Thyroid gland (tissue), 4 donors: Measurements from ENCODE around the gene GNAQ.

Experiments used
- POLR2A ChIP-seq, 2 donors: fragments of 450-650 bp; IDR thresholded peaks; one replicate each; pipeline ENCODE4 v1.6.1; 2017; ENCODE audit warnings: antibody characterized with exemption in 2 of 2, mild to moderate bottlenecking in 2 of 2, moderate library complexity in 1 of 2
- TF ChIP-seq, protein P1 (sequence below), 6 experiments: fragments of 200-600 bp in 3 of 6; fragments of 450-650 bp in 3 of 6; sonication (generic) in 3 of 6; IDR thresholded peaks; one replicate each; pipeline ENCODE4 v1.5.1; 2016 to 2019; ENCODE audit warnings: antibody characterized with exemption in 6 of 6, mild to moderate bottlenecking in 2 of 6, inconsistent platforms in 1 of 6, moderate library complexity in 1 of 6

DNA sequence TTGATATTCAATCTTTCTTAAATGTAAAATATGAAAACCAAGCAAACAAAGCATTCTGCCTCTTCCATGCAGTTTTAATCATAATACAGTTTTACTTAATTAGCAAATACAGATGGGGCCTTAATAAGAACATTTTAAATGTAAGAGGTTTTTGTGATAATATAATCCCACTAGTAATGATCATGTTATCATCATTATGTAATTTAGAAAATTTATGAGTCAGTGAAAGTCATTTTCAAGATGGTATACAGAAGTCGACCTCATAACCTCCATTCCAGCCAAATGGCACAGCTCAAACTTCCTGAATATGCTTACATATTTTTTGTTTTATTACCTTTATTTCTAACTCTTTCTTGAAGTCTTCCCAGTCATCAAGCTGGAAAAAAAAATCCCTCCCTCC, 281.3 kb downstream of the GNAQ start:
- TF ChIP-seq, protein P1, sequence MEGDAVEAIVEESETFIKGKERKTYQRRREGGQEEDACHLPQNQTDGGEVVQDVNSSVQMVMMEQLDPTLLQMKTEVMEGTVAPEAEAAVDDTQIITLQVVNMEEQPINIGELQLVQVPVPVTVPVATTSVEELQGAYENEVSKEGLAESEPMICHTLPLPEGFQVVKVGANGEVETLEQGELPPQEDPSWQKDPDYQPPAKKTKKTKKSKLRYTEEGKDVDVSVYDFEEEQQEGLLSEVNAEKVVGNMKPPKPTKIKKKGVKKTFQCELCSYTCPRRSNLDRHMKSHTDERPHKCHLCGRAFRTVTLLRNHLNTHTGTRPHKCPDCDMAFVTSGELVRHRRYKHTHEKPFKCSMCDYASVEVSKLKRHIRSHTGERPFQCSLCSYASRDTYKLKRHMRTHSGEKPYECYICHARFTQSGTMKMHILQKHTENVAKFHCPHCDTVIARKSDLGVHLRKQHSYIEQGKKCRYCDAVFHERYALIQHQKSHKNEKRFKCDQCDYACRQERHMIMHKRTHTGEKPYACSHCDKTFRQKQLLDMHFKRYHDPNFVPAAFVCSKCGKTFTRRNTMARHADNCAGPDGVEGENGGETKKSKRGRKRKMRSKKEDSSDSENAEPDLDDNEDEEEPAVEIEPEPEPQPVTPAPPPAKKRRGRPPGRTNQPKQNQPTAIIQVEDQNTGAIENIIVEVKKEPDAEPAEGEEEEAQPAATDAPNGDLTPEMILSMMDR (IDR thresholded peaks at IDR 0.05), result no peak
- no peak for TF ChIP-seq POLR2A (IDR thresholded peaks at IDR 0.05)
